Liver (tissue), 9 donors: ENCODE data around the gene ZNF410. TPM values are rescaled to one million over a fixed set of nuclear protein-coding genes. Genes with fewer than 3 reads are reported as not detected.
A peak's percentile ranks its signal among the peaks of the same experiment; 100 is the strongest.

Experiments
- DNase-seq: peaks from one replicate; pipeline ENCODE4 v3.0.0-alpha.2; 2017; ENCODE audit warnings: low spot score
- H3K27ac ChIP-seq, 2 donors: one replicate each; pipeline ENCODE4 v1.7.0; 2013; ENCODE audit warnings: inconsistent platforms in 2 of 2, low read length in 2 of 2, control low read depth in 1 of 2, low read depth in 1 of 2, mild to moderate bottlenecking in 1 of 2
- H3K27me3 ChIP-seq, 4 donors: one replicate each; pipeline versions ENCODE4 v1.6.1 to v1.7.0; 2013; ENCODE audit warnings: low read length in 3 of 4, inconsistent platforms in 1 of 4, mild to moderate bottlenecking in 1 of 4, moderate library complexity in 1 of 4; ENCODE audit not compliant: control insufficient read depth in 4 of 4, insufficient read depth in 4 of 4
- H3K36me3 ChIP-seq, 4 donors: one replicate each; pipeline versions ENCODE4 v1.6.1 to v1.7.0; 2013; ENCODE audit warnings: low read length in 3 of 4, mild to moderate bottlenecking in 3 of 4, low read depth in 1 of 4, moderate library complexity in 1 of 4; ENCODE audit not compliant: control insufficient read depth in 4 of 4, insufficient read depth in 3 of 4
- H3K4me1 ChIP-seq, 4 donors: one replicate each; pipeline versions ENCODE4 v1.6.1 to v1.7.0; 2013; ENCODE audit warnings: low read length in 3 of 4, mild to moderate bottlenecking in 3 of 4, moderate library complexity in 1 of 4; ENCODE audit not compliant: control insufficient read depth in 4 of 4, insufficient read depth in 4 of 4
- H3K4me3 ChIP-seq, 3 donors: one replicate each; pipeline versions ENCODE4 v1.6.1 to v1.7.0; 2013; ENCODE audit warnings: low read length in 3 of 3, control low read depth in 1 of 3, low read depth in 1 of 3, mild to moderate bottlenecking in 1 of 3
- H3K9ac ChIP-seq, 2 donors: one replicate each; pipeline ENCODE4 v1.7.0; 2013; ENCODE audit warnings: low read length in 2 of 2, mild to moderate bottlenecking in 2 of 2, moderate library complexity in 2 of 2, control low read depth in 1 of 2, low read depth in 1 of 2
- H3K9me3 ChIP-seq, 4 donors: one replicate each; pipeline versions ENCODE4 v1.6.1 to v1.7.0; 2013; ENCODE audit warnings: low read length in 3 of 4; ENCODE audit not compliant: control insufficient read depth in 4 of 4
- EGR1 ChIP-seq, 2 donors: IDR thresholded peaks; 2 replicates each; pipeline ENCODE4 v1.6.1; 2016 to 2018; ENCODE audit warnings: antibody characterized with exemption in 2 of 2, low read depth in 2 of 2
- FOXA1 ChIP-seq: IDR thresholded peaks from 2 replicates; pipeline ENCODE4 v1.6.1; 2016; ENCODE audit warnings: antibody characterized with exemption
- FOXA2 ChIP-seq: IDR thresholded peaks from 2 replicates; pipeline ENCODE4 v1.6.1; 2016; ENCODE audit warnings: antibody characterized with exemption
- GABPA ChIP-seq, 2 donors: IDR thresholded peaks in 1 of 2; conservative IDR thresholded peaks in 1 of 2; 2 replicates each; pipeline ENCODE4 v1.6.1; 2016; ENCODE audit warnings: antibody characterized with exemption in 2 of 2, mild to moderate bottlenecking in 1 of 2, moderate library complexity in 1 of 2
- HNF4A ChIP-seq, 2 donors: conservative IDR thresholded peaks; 2 replicates each; pipeline ENCODE4 v1.6.1; 2016; ENCODE audit warnings: antibody characterized with exemption in 2 of 2, mild to moderate bottlenecking in 2 of 2
- HNF4G ChIP-seq: IDR thresholded peaks from 2 replicates; pipeline ENCODE4 v1.6.1; 2016; ENCODE audit warnings: antibody characterized with exemption
- JUND ChIP-seq, 2 donors: IDR thresholded peaks; 2 replicates each; pipeline ENCODE4 v1.6.1; 2016; ENCODE audit warnings: antibody characterized with exemption in 2 of 2
- NR2F2 ChIP-seq: IDR thresholded peaks from 2 replicates; pipeline ENCODE4 v1.6.1; 2016; ENCODE audit warnings: antibody characterized with exemption
- RAD21 ChIP-seq, 2 donors: IDR thresholded peaks; 2 replicates each; pipeline ENCODE4 v1.6.1; 2016; ENCODE audit warnings: antibody characterized with exemption in 2 of 2, mild to moderate bottlenecking in 2 of 2
- REST ChIP-seq: IDR thresholded peaks from 2 replicates; pipeline ENCODE4 v1.6.1; 2016; ENCODE audit warnings: antibody characterized with exemption, mild to moderate bottlenecking
- RXRA ChIP-seq, 2 donors: IDR thresholded peaks; 2 replicates each; pipeline ENCODE4 v1.6.1; 2017 to 2018; ENCODE audit warnings: antibody characterized with exemption in 2 of 2, mild to moderate bottlenecking in 1 of 2
- SP1 ChIP-seq: IDR thresholded peaks from 2 replicates; pipeline ENCODE4 v1.6.1; 2018; ENCODE audit warnings: antibody characterized with exemption, mild to moderate bottlenecking
- TAF1 ChIP-seq: conservative IDR thresholded peaks from 2 replicates; pipeline ENCODE4 v1.6.1; 2016; ENCODE audit warnings: antibody characterized with exemption, mild to moderate bottlenecking
- YY1 ChIP-seq: IDR thresholded peaks from 2 replicates; pipeline ENCODE4 v1.6.1; 2016; ENCODE audit warnings: antibody characterized with exemption, mild to moderate bottlenecking
- WGBS: extraction: QIAGEN DNeasy Blood & Tissue Kit; methylation state at CpG from one replicate; pipeline ENCODE4 v1.1.7; 2013; 5-methylcytosine and 5-hydroxymethylcytosine counted together
- polyA plus RNA-seq, 2 donors: library from polyadenylated mRNA; stranded (reverse) in 1 of 2; unstranded in 1 of 2; fragments of 200-250 nt in 1 of 2; fragments of >200 nt in 1 of 2; fragmentation: Nextera tagmentation in 1 of 2; extraction: Ambion mirVana in 1 of 2; gene quantifications; one replicate each; pipeline versions ENCODE4 v1.2.1 to v1.2.3, GENCODE V29; 2013 to 2015
- total RNA-seq, 2 donors: library from RNA; depleted of rRNA; stranded (reverse); fragments of >200 nt; gene quantifications; one replicate each; pipeline ENCODE4 v1.2.3, GENCODE V29; 2014
- TF ChIP-seq, protein P1 (sequence below): IDR thresholded peaks from 2 replicates; pipeline ENCODE4 v1.6.1; 2016; ENCODE audit warnings: antibody characterized with exemption
- TF ChIP-seq, protein P2 (sequence below): IDR thresholded peaks from 2 replicates; pipeline ENCODE4 v1.6.1; 2016; ENCODE audit warnings: antibody characterized with exemption
- TF ChIP-seq, protein P3 (sequence below): IDR thresholded peaks from 2 replicates; pipeline ENCODE4 v1.6.1; 2016; ENCODE audit warnings: antibody characterized with exemption
- TF ChIP-seq, protein P4 (sequence below): fragments of 150-350 bp; IDR thresholded peaks from 2 replicates; pipeline ENCODE4 v1.5.1; 2017; ENCODE audit warnings: improper control_type of control experiment, low read depth, low read length; ENCODE audit not compliant: missing input control
- donor health status: healthy.
- donor health status: healthy.
- donor health status: healthy.
- donor health status: healthy.
- donor health status: healthy.

Gene ZNF410
- total and polyA plus RNA-seq, 4 donors: 11.2 to 33.0 (median 21.6) TPM

DNA sequence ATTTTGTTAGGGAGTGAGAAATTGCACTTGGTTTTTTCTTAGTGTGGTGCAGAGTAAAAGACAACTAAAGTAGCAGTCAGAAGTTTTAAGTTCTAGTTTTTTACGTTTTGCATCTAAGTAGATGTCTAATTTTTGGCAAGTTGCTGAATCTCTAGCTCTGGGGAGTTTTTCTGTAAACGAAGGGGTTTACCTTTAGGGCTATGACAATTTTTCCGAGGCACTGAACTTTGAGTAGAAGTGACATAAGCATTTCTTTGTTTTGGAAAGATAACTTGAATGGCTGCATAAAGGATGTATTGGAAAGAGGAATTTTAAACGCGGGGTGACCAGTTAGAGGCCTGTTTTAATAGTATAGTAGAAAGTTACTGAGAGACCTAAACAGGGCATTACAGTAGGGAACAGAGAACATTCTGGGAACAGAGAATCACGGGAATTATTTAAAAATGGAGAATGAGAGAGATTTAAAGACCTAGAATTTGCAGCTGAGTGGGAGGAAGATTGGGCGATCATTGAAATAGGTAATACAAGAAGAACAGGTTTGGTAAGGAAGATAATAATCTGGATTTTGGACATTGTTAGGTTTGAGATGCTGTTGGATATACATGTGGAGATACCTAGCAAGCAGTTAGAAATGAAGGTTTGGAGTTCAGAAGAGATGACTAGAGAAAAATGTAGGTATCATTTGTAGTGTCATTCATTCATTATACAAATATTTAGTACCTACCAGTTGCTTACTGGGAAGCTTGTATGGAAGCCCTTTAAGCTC is 1.2 kb downstream of the ZNF410 start:
- Histone ChIP-seq H3K27me3 (no peaks in the 10 kb centered on the region), H3K4me3 (peak overlapping the region; percentile 74 to 87 (median 85)), H3K4me1 (peaks cover 4 to 22% (median 13%) of the 10 kb centered on the region in 4 donors), H3K9me3 (no peaks in the 10 kb centered on the region), H3K9ac (peak overlapping the region; percentile 88 to 90), H3K27ac (peak overlapping the region; percentile 21 to 84), H3K36me3 (peaks cover 0 to 4% (median 1%) of the 10 kb centered on the region in 4 donors)
- no peak for DNase-seq
- no peak for TF ChIP-seq TAF1
- no peak for TF ChIP-seq HNF4A (conservative IDR thresholded peaks at IDR 0.05)
- TF ChIP-seq, protein P1, sequence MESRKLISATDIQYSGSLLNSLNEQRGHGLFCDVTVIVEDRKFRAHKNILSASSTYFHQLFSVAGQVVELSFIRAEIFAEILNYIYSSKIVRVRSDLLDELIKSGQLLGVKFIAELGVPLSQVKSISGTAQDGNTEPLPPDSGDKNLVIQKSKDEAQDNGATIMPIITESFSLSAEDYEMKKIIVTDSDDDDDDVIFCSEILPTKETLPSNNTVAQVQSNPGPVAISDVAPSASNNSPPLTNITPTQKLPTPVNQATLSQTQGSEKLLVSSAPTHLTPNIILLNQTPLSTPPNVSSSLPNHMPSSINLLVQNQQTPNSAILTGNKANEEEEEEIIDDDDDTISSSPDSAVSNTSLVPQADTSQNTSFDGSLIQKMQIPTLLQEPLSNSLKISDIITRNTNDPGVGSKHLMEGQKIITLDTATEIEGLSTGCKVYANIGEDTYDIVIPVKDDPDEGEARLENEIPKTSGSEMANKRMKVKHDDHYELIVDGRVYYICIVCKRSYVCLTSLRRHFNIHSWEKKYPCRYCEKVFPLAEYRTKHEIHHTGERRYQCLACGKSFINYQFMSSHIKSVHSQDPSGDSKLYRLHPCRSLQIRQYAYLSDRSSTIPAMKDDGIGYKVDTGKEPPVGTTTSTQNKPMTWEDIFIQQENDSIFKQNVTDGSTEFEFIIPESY: no peak
- no peak for TF ChIP-seq EGR1 (IDR thresholded peaks at IDR 0.05; ENCODE audit: low read depth in 2 of 2)
- TF ChIP-seq NR2F2: no peak
- TF ChIP-seq, protein P2, sequence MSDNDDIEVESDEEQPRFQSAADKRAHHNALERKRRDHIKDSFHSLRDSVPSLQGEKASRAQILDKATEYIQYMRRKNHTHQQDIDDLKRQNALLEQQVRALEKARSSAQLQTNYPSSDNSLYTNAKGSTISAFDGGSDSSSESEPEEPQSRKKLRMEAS: no peak
- no peak for TF ChIP-seq RAD21 (IDR thresholded peaks at IDR 0.05)
- no peak for TF ChIP-seq GABPA (IDR thresholded peaks at IDR 0.05 in 1 of 2, conservative IDR thresholded peaks at IDR 0.05 in 1 of 2)
- TF ChIP-seq, protein P3, sequence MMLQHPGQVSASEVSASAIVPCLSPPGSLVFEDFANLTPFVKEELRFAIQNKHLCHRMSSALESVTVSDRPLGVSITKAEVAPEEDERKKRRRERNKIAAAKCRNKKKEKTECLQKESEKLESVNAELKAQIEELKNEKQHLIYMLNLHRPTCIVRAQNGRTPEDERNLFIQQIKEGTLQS: no peak
- no peak for TF ChIP-seq JUND (IDR thresholded peaks at IDR 0.05)
- no peak for TF ChIP-seq REST
- TF ChIP-seq, protein P4, sequence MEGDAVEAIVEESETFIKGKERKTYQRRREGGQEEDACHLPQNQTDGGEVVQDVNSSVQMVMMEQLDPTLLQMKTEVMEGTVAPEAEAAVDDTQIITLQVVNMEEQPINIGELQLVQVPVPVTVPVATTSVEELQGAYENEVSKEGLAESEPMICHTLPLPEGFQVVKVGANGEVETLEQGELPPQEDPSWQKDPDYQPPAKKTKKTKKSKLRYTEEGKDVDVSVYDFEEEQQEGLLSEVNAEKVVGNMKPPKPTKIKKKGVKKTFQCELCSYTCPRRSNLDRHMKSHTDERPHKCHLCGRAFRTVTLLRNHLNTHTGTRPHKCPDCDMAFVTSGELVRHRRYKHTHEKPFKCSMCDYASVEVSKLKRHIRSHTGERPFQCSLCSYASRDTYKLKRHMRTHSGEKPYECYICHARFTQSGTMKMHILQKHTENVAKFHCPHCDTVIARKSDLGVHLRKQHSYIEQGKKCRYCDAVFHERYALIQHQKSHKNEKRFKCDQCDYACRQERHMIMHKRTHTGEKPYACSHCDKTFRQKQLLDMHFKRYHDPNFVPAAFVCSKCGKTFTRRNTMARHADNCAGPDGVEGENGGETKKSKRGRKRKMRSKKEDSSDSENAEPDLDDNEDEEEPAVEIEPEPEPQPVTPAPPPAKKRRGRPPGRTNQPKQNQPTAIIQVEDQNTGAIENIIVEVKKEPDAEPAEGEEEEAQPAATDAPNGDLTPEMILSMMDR: no peak
- TF ChIP-seq RXRA (IDR thresholded peaks at IDR 0.05): no peak
- WGBS: 29% methylated on average over 7 of the region's 7 CpGs

DNA sequence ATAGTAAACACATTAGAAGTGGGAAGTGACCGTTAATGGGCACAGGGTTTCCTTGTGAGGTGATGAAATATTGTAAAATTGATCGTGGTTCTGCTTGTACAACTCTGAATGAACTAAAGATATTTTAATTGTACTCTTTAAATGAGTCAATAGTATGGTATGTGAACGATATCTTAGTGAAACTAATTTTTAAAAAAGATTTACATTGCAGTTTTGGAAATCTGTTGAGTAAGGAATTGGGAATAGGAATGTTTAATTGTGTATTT is 1.7 kb downstream of the ZNF410 start:
- no peak for DNase-seq

More for the DNA sequence above, 1.7 kb downstream of the ZNF410 start:
- H3K27me3 ChIP-seq: no peaks in the 10 kb centered on the region
- peak overlapping the region in 1 of 2 donors; percentile 88 for H3K9ac ChIP-seq
- no peak for TF ChIP-seq RAD21 (IDR thresholded peaks at IDR 0.05)
- no peak for TF ChIP-seq YY1
- no peak for TF ChIP-seq TAF1
- TF ChIP-seq JUND (IDR thresholded peaks at IDR 0.05): no peak
- TF ChIP-seq SP1: no peak
- TF ChIP-seq HNF4G: no peak
- no peak for TF ChIP-seq FOXA2
- no peak for TF ChIP-seq REST
- TF ChIP-seq, protein P1: no peak
- no peak for TF ChIP-seq FOXA1
- TF ChIP-seq NR2F2: no peak
- peaks cover 2 to 4% (median 4%) of the 10 kb centered on the region in 4 donors for H3K36me3 ChIP-seq
- H3K27ac ChIP-seq: peak overlapping the region in 1 of 2 donors; percentile 21
- 42% methylated on average over 3 of the region's 3 CpGs for WGBS
- no peaks in the 10 kb centered on the region for H3K9me3 ChIP-seq
- peak overlapping the region in 1 of 3 donors; percentile 85 for H3K4me3 ChIP-seq
- peaks cover 4 to 22% (median 13%) of the 10 kb centered on the region in 4 donors for H3K4me1 ChIP-seq
